Measurements from ENCODE around the gene MCTP1.
A peak's percentile ranks its signal among the peaks of the same experiment; 100 is the strongest.

MCTP1 gene

DNA sequence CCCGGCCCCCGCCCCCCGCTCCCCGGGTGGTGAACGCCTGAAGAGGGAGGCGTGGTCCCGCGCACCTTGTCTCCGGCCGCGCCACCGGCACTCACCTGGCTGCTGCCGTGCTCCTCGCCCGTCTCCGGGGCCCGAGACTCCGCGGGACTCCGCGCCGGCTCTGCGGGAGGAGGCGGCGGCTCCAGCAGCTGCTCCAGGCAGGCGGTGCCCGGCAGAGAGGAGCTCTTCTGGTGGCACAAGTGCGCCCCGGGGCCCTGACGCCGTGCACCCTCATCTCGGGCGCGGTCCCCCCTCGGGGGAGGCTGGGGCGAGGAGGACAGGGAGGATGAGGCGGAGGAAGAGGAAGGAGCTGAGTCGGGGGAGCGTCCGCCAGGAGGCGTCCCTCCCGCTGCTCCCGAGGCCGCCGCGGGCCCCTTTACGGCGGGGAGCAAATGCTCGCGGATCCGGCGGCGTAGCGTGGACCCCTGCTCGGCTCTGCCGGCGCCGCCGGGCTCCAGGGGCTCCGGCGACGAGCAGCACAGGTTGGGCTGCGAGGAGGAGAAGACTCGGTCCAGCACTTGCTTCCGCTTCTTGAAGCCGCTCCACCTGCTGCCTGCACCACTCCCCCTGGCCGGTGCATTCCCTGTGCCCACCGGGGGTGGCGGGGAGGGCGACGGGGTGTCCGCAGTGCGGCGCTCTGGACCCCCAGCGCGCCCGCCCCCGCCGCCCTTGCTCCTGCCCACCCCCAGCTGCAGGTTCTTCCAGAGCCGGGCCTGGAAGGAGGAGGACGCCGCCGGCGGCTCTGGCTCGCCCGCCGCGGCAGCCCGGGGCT, 928 bp downstream of the MCTP1 start:
- H3K4me1 Mint-ChIP-seq = peaks cover 13% of the 10 kb centered on the region
- H3K27me3 Mint-ChIP-seq (ENCODE audit: low read depth) = peaks cover 78% of the 10 kb centered on the region
- TF ChIP-seq, protein P1, sequence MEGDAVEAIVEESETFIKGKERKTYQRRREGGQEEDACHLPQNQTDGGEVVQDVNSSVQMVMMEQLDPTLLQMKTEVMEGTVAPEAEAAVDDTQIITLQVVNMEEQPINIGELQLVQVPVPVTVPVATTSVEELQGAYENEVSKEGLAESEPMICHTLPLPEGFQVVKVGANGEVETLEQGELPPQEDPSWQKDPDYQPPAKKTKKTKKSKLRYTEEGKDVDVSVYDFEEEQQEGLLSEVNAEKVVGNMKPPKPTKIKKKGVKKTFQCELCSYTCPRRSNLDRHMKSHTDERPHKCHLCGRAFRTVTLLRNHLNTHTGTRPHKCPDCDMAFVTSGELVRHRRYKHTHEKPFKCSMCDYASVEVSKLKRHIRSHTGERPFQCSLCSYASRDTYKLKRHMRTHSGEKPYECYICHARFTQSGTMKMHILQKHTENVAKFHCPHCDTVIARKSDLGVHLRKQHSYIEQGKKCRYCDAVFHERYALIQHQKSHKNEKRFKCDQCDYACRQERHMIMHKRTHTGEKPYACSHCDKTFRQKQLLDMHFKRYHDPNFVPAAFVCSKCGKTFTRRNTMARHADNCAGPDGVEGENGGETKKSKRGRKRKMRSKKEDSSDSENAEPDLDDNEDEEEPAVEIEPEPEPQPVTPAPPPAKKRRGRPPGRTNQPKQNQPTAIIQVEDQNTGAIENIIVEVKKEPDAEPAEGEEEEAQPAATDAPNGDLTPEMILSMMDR (IDR thresholded peaks at IDR 0.05; ENCODE audit: unreplicated experiment in 3 of 3) = peak; percentile 49 to 60 (median 51)
- H3K4me3 Mint-ChIP-seq = peak overlapping the region; percentile 32 to 78 (median 61)
- H3K9me3 Mint-ChIP-seq = no peaks in the 10 kb centered on the region
- no peak overlapping the region for H3K27ac Mint-ChIP-seq
- no peaks in the 10 kb centered on the region for H3K36me3 Mint-ChIP-seq (ENCODE audit: low read depth)

DNA sequence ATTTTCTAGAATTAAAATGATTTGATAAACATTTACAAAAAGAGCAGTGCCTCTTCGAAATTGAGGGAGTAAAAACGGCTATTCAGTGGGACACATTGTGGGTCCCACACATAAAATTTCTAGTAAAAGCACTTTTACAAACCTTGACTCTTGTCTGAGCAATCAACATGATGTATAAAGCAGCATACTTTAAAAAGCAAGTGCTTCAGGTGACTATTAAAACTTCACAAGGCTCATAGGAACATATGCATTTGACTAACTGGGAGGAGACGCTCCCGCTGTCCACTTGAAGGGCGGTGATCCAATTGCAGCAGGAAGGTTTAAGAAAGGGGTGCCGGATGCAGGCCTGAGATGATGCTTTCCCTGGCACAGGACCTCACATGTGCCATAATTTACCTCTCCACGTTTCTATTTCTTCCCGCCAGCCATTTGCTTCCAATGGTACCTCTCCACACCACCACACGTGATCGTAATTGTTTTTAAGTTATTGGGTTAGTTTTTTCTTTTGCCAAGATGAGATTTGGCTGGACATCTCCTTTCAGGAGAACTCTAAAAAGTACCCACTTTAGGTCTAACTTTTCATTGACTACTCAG, 1.8 kb downstream of the MCTP1 start:
- Mint-ChIP-seq H3K9me3 (no peaks in the 10 kb centered on the region), H3K36me3 (ENCODE audit: low read depth) (no peaks in the 10 kb centered on the region), H3K27me3 (ENCODE audit: low read depth) (peaks cover 72% of the 10 kb centered on the region), H3K27ac (no peak overlapping the region), H3K4me1 (peaks cover 13% of the 10 kb centered on the region), H3K4me3 (peak overlapping the region; percentile 80 to 88 (median 85))
- TF ChIP-seq, protein P1 (IDR thresholded peaks at IDR 0.05; ENCODE audit: unreplicated experiment in 3 of 3) = no peak

DNA sequence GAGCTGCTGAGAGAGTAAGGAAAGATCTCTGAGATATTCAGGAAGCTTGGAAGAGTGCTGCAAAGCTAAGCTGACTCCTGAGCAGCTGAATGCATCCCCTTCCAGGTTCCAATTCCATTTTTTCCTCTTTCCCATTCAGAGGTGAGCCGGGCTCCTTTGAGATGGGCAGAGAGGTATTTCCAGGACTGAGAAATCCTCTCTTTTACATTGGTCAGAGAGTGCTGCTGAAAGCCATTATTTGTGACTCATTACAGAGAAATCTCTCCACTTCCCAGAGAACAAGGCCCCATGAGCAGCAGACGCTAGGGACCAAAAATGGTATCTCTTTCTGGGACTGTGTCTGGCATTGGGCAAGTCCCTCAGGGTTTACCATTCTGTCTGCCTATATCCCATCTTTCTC, 3.7 kb downstream of the MCTP1 start:
- peak overlapping the region in 1 of 3 experiments; percentile 18 for H3K4me3 Mint-ChIP-seq
- H3K27me3 Mint-ChIP-seq (ENCODE audit: low read depth) = peaks cover 53% of the 10 kb centered on the region
- H3K36me3 Mint-ChIP-seq (ENCODE audit: low read depth) = no peaks in the 10 kb centered on the region
- no peaks in the 10 kb centered on the region for H3K9me3 Mint-ChIP-seq
- H3K27ac Mint-ChIP-seq = no peak overlapping the region
- TF ChIP-seq, protein P1 (IDR thresholded peaks at IDR 0.05; ENCODE audit: unreplicated experiment in 3 of 3) = no peak
- peaks cover 13% of the 10 kb centered on the region for H3K4me1 Mint-ChIP-seq

DNA sequence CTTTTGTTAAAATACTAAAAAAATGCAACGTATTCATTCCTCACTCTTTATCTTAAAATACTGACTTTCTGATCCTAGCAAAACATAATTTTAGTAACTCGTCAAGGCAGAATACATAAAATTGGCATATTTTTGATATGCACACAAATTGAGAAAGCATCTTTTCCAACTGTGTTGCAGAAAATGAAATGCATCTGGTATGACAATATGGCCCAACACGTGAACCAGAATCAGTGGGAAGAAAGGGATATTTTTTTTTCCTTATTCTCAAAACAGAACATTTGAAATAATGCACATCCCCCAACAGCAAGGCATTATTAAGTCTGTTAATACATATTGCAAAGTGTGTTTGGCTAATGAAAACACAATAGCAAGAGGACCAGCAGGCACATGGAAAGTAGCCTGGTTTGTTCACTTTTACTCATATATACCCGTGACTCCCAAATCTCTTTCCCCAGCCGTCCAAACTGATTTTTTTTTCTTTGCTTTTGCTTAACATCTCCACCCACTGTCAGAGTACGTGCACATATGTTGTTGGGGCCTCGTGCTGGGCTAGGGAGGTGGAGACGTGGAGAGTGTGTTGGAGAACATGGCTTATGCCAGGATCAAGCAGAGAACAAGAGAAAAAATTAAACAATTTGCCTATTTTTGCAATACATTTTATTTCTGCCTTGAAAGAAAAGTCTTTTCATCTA, 4.3 kb downstream of the MCTP1 start:
- Mint-ChIP-seq H3K4me3 (no peak overlapping the region), H3K36me3 (ENCODE audit: low read depth) (no peaks in the 10 kb centered on the region)

DNA sequence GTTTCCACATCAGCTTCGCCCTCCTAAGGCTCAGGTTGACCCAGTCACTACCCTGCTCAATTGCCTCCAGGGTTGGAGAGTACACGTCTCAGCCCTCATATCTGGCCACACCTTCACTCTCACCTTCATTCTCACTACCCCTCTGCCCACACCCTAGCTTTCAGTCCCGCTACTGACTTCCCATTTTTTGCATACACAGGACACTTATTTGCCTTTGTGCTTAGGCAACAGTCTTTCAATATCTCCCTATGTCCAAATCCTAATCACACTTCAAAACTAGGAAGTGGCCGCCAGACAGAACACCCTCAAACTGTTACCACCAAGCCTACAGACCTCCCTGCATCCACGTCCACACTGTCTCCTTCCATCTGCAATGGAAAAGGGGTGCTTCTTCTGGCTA, 10.9 kb downstream of the MCTP1 start:
- H3K36me3 Mint-ChIP-seq (ENCODE audit: low read depth) = no peaks in the 10 kb centered on the region

More for the DNA sequence above, 4.3 kb downstream of the MCTP1 start:
- TF ChIP-seq, protein P1 (IDR thresholded peaks at IDR 0.05; ENCODE audit: unreplicated experiment in 3 of 3) = no peak
- H3K4me1 Mint-ChIP-seq = peaks cover 12% of the 10 kb centered on the region
- no peaks in the 10 kb centered on the region for H3K9me3 Mint-ChIP-seq
- no peak overlapping the region for H3K27ac Mint-ChIP-seq
- H3K27me3 Mint-ChIP-seq (ENCODE audit: low read depth) = peaks cover 46% of the 10 kb centered on the region

More for the DNA sequence above, 10.9 kb downstream of the MCTP1 start:
- TF ChIP-seq, protein P1 (IDR thresholded peaks at IDR 0.05; ENCODE audit: unreplicated experiment in 3 of 3) = no peak
- no peak overlapping the region for H3K27ac Mint-ChIP-seq
- H3K4me3 Mint-ChIP-seq = no peak overlapping the region
- H3K27me3 Mint-ChIP-seq (ENCODE audit: low read depth) = no peaks in the 10 kb centered on the region
- no peaks in the 10 kb centered on the region for H3K9me3 Mint-ChIP-seq
- peaks cover 3% of the 10 kb centered on the region for H3K4me1 Mint-ChIP-seq
